ENCODE data around the gene TNS4. TPM values are rescaled to one million over a fixed set of nuclear protein-coding genes. Genes with fewer than 3 reads are reported as not detected.

The TNS4 gene
- total RNA-seq, 1 experiment from 2014 or later, result 0.59 TPM

DNA sequence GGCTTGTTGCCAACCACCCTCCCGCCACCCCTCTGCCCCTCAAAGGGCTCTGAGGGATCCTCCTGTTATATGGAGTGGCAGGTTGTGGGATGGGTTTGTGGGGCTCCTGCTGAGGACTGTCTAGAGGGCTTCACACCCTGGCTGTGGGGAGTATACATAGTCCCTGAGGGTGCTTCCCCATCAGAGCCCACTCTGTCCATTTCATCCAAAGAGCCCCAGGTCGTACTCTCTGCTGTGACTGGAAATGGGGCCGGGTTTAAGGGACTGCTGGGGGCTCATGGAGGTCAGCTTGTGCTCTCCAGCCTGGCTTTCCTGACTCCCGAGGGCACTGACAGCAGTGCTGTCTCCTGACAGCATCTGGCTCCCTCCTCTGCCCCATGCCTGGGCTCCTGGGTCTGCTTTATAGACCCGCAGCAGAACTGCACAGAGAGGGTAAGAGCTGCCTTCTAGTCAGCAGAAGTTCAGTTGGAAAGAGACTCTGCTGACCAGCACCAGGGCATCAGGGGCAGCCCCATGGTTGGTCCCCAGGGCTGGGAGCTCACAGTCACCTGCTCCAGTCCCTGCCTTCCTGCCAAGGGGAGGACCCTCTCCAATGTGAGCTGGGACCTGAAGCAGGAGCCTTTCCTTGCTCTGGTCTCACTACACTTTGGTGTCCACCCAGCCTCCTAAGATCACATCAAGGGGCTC, 17.8 kb upstream of the TNS4 start:
- H3K4ac ChIP-seq (ENCODE audit: low read depth, low read length), result no peak overlapping the region
- H3K56ac ChIP-seq (ENCODE audit: insufficient read length, low read depth, low read length), result no peak overlapping the region
- H3K79me1 ChIP-seq (ENCODE audit: insufficient read depth, low read depth, low read length, poor library complexity, severe bottlenecking), result no peaks in the 10 kb centered on the region
- no peak overlapping the region for H2AK5ac ChIP-seq (ENCODE audit: insufficient read length, low read length)
- H3K4me3 Mint-ChIP-seq, result no peak overlapping the region
- H3K9ac ChIP-seq (ENCODE audit: extremely low read depth, insufficient read length, low read length), result no peak overlapping the region
- no peak overlapping the region for H3T11ph ChIP-seq (ENCODE audit: low read length)
- peaks cover 12 to 27% of the 10 kb centered on the region in 2 experiments for H3K4me1 Mint-ChIP-seq
- H3K23me2 ChIP-seq (ENCODE audit: insufficient read length, low read depth, low read length, poor library complexity, severe bottlenecking), result no peaks in the 10 kb centered on the region
- H2BK15ac ChIP-seq (ENCODE audit: low read depth, low read length), result no peak overlapping the region
- no peak for DNase-seq
- H3K14ac ChIP-seq (ENCODE audit: insufficient read depth, low read length), result no peak overlapping the region; the same call in 1 of the 2 replicates
- no peaks in the 10 kb centered on the region for H3K9me3 ChIP-seq (ENCODE audit: control insufficient read depth, low read depth, low read length)
- peaks cover 4% of the 10 kb centered on the region; the same call in 1 of the 2 replicates for H3K4me1 ChIP-seq (ENCODE audit: insufficient read depth, low read length)
- H3K27me3 ChIP-seq (ENCODE audit: insufficient read depth, low read length), result no peaks in the 10 kb centered on the region; the same call in 1 of the 2 replicates
- no peak overlapping the region for H4K8ac ChIP-seq (replicated peaks; ENCODE audit: insufficient read length, low read depth, low read length)
- H3K9me3 Mint-ChIP-seq, result no peaks in the 10 kb centered on the region
- H2BK120ac ChIP-seq (ENCODE audit: low read depth, low read length, poor library complexity, severe bottlenecking), result no peak overlapping the region
- H3K4me2 ChIP-seq (ENCODE audit: insufficient read depth, insufficient read length, low read length), result no peak overlapping the region
- peak overlapping the region in 1 of 3 experiments; percentile 57; a peak in 1 of 7 replicates for H3K27ac Mint-ChIP-seq
- peaks cover 8% of the 10 kb centered on the region for H3K27me3 Mint-ChIP-seq (ENCODE audit: low read depth)
- no peak overlapping the region for H3K23ac ChIP-seq (ENCODE audit: insufficient read length, low read depth, low read length)
- no peak overlapping the region for H2BK12ac ChIP-seq (ENCODE audit: insufficient read length, low read depth, low read length)
- no peak for TF ChIP-seq CTCF (conservative IDR thresholded peaks at IDR 0.05)
- H4K5ac ChIP-seq (ENCODE audit: insufficient read length, low read depth, low read length), result no peak overlapping the region
- H2BK20ac ChIP-seq (ENCODE audit: low read depth, low read length, poor library complexity, severe bottlenecking), result no peak overlapping the region
- H3K18ac ChIP-seq (ENCODE audit: insufficient read length, low read depth, low read length), result no peak overlapping the region
- no peak overlapping the region for H3K27ac ChIP-seq (ENCODE audit: insufficient read length, low read depth, low read length)
- H4K20me1 ChIP-seq (ENCODE audit: control insufficient read depth, insufficient read depth, insufficient read length), result no peaks in the 10 kb centered on the region
- no peaks in the 10 kb centered on the region for H3K36me3 Mint-ChIP-seq (ENCODE audit: insufficient read depth in 1 of 3, low read depth in 3 of 3)
- no peak overlapping the region for H2AFZ ChIP-seq (ENCODE audit: low read length)
- no peak overlapping the region for H4K91ac ChIP-seq (ENCODE audit: insufficient read length, low read depth, low read length)
- no CpG with 5 or more reads among the region's 5 CpGs for WGBS (ENCODE audit: extremely low coverage, insufficient read length, low lambda C conversion rate)
- H3K79me2 ChIP-seq (ENCODE audit: insufficient read depth, low read length), result no peaks in the 10 kb centered on the region
- no peak overlapping the region for H2BK5ac ChIP-seq (ENCODE audit: insufficient read length, low read length)
